Testis (tissue), 2 donors: ENCODE results near the gene DISP2.

Experiments used
- CTCF ChIP-seq, 3 experiments: fragments of 450-650 bp in 2 of 3; fragments of 200-600 bp in 1 of 3; sonication (generic) in 1 of 3; IDR thresholded peaks; one replicate each; pipeline ENCODE4 v1.5.1; 2016 to 2019; ENCODE audit warnings: antibody characterized with exemption in 3 of 3, mild to moderate bottlenecking in 2 of 3, moderate library complexity in 1 of 3
- POLR2A ChIP-seq: fragments of 450-650 bp; IDR thresholded peaks from one replicate; pipeline ENCODE4 v1.6.1; 2017; ENCODE audit warnings: antibody characterized with exemption, mild to moderate bottlenecking, moderate library complexity

DNA sequence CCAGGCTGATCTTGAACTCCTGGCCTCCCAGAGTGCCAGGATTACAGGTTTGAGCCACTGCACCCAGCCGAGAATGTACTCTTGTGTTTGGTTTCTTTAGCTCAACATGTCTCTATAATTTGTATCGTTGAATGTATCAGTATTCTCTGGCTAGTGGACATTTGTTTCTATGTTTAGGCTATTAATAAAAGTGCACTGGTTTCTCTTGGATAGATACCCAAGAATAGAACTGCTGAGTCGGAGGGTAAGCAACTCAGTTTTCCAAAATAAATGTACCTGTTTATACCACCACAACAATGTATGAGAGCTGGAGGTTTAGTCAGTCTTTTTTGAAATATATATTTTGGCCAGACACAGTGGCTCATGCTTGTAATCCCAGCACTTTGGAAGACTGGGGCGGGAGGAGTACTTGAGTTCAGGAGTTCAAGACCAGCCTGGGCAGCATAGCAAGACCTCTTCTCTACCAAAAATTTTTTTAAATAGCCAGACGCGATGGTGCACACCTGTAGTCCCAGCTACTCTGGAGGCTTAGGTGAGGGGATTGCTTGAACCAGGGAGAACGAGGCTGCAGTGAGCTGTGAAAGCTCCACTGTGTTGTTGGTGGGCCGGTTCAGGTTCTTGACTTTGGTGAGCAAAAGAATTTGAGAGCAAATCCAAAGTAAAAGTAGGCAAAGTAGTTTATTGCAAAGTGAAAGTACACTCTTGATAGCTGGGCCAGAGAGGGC lies 39.8 kb downstream of the DISP2 start:
- TF ChIP-seq CTCF (IDR thresholded peaks at IDR 0.05) (no peak), POLR2A (no peak)
